Astrocyte (in vitro differentiated cells and primary cell): ENCODE results near the gene TEAD1. TPM values are rescaled to one million over a fixed set of nuclear protein-coding genes. Genes with fewer than 3 reads are reported as not detected.

Experiments used
- DNase-seq: peaks from one replicate; pipeline ENCODE4 v3.0.0-alpha.2; 2010; ENCODE audit warnings: low read depth
- FAIRE-seq: peaks from 2 replicates; lab custom pipeline; 2011; peaks lifted over from hg19 to GRCh38; lab: Jason Lieb, UNC
- H2AFZ ChIP-seq: 2 replicates; pipeline ENCODE4 v1.6.0; 2012; ENCODE audit warnings: low read depth, low read length, inconsistent platforms
- H3K27ac ChIP-seq: 2 replicates; pipeline ENCODE4 v1.5.1; 2011; ENCODE audit warnings: low read depth, low read length, inconsistent platforms
- H3K27me3 ChIP-seq: 2 replicates; pipeline ENCODE4 v1.6.0; 2011; ENCODE audit warnings: low read length, inconsistent platforms; ENCODE audit not compliant: insufficient read depth
- H3K36me3 ChIP-seq: 2 replicates; pipeline ENCODE4 v1.5.1; 2011; ENCODE audit warnings: low read length, inconsistent platforms; ENCODE audit not compliant: insufficient read depth
- H3K4me1 ChIP-seq: 2 replicates; pipeline ENCODE4 v1.5.1; 2011; ENCODE audit warnings: low read length, inconsistent platforms; ENCODE audit not compliant: insufficient read depth
- H3K4me2 ChIP-seq: 2 replicates; pipeline ENCODE4 v1.6.0; 2012; ENCODE audit warnings: low read length, inconsistent platforms
- H3K4me3 ChIP-seq: 2 replicates; pipeline ENCODE4 v1.5.1; 2011; ENCODE audit warnings: low read depth, mild to moderate bottlenecking, low read length, inconsistent platforms; ENCODE audit not compliant: insufficient read depth
- H3K79me2 ChIP-seq: 2 replicates; pipeline ENCODE4 v1.6.0; 2012; ENCODE audit warnings: mild to moderate bottlenecking, low read length, inconsistent platforms; ENCODE audit not compliant: insufficient read depth
- H3K9ac ChIP-seq: 2 replicates; pipeline ENCODE4 v1.6.0; 2012; ENCODE audit warnings: mild to moderate bottlenecking, low read length, inconsistent platforms
- H3K9me3 ChIP-seq: 2 replicates; pipeline ENCODE4 v1.5.1; 2012; ENCODE audit warnings: low read depth, mild to moderate bottlenecking, low read length, inconsistent platforms; ENCODE audit not compliant: insufficient read depth
- H4K20me1 ChIP-seq: 2 replicates; pipeline ENCODE4 v1.6.0; 2012; ENCODE audit warnings: low read length, inconsistent platforms; ENCODE audit not compliant: insufficient read depth
- H3K27ac Mint-ChIP-seq: one replicate; pipeline ENCODE4 v1.8.0; 2021; ENCODE audit warnings: mild to moderate bottlenecking, mixed read lengths; ENCODE audit not compliant: unreplicated experiment
- H3K27me3 Mint-ChIP-seq: one replicate; pipeline ENCODE4 v1.8.0; 2021; ENCODE audit warnings: low read depth, mixed read lengths; ENCODE audit not compliant: unreplicated experiment
- H3K36me3 Mint-ChIP-seq: one replicate; pipeline ENCODE4 v1.8.0; 2021; ENCODE audit warnings: low read depth, mixed read lengths; ENCODE audit not compliant: unreplicated experiment
- H3K4me1 Mint-ChIP-seq: one replicate; pipeline ENCODE4 v1.8.0; 2021; ENCODE audit warnings: low read depth, mixed read lengths; ENCODE audit not compliant: unreplicated experiment
- H3K4me3 Mint-ChIP-seq: one replicate; pipeline ENCODE4 v1.8.0; 2021; ENCODE audit warnings: mild to moderate bottlenecking, moderate library complexity, mixed read lengths; ENCODE audit not compliant: unreplicated experiment
- H3K9me3 Mint-ChIP-seq: one replicate; pipeline ENCODE4 v1.8.0; 2021; ENCODE audit warnings: mild to moderate bottlenecking, mixed read lengths; ENCODE audit not compliant: unreplicated experiment
- EZH2 ChIP-seq: IDR thresholded peaks from 2 replicates; pipeline ENCODE4 v1.6.1; 2012; ENCODE audit warnings: mild to moderate bottlenecking, low read length, inconsistent platforms; ENCODE audit not compliant: insufficient read depth
- total RNA-seq: library from RNA; stranded (reverse); gene quantifications from 2 replicates; pipeline ENCODE4 v1.2.1, GENCODE V29; 2021
- TF ChIP-seq, protein P1 (sequence below): IDR thresholded peaks from 2 replicates; pipeline ENCODE4 v1.5.1; 2011; ENCODE audit warnings: low read depth, mild to moderate bottlenecking, inconsistent platforms, low read length, moderate library complexity; ENCODE audit not compliant: insufficient read depth

Gene TEAD1
- total RNA-seq, 1 donor from 2014 or later: 149 TPM

DNA sequence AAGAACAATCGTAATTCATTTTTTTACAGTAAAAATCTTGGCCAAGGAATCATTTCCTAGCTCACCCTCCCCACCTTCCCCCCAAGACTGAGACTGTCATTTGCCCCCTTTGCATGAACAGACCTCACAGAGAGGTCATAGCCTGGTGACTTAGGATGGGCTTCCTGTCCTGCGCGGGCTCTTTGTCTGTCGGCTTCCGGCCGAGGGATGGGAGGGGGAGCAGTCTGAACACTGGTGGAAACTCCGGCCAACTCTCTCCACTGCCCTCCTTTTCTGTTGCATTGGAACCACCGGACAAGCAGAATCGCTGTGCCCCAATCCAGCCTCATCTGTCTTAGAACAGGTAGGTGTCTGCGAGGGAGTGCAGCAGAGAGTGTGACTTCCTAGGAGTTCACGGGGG, 41.7 kb downstream of the TEAD1 start:
- no peaks in the 10 kb centered on the region for H3K27me3 Mint-ChIP-seq
- H4K20me1 ChIP-seq: peaks cover 98% of the 10 kb centered on the region
- H3K9me3 Mint-ChIP-seq: no peaks in the 10 kb centered on the region
- H3K27ac ChIP-seq: no peak overlapping the region
- H3K27ac Mint-ChIP-seq: no peak overlapping the region
- no peak for DNase-seq
- TF ChIP-seq, protein P1, sequence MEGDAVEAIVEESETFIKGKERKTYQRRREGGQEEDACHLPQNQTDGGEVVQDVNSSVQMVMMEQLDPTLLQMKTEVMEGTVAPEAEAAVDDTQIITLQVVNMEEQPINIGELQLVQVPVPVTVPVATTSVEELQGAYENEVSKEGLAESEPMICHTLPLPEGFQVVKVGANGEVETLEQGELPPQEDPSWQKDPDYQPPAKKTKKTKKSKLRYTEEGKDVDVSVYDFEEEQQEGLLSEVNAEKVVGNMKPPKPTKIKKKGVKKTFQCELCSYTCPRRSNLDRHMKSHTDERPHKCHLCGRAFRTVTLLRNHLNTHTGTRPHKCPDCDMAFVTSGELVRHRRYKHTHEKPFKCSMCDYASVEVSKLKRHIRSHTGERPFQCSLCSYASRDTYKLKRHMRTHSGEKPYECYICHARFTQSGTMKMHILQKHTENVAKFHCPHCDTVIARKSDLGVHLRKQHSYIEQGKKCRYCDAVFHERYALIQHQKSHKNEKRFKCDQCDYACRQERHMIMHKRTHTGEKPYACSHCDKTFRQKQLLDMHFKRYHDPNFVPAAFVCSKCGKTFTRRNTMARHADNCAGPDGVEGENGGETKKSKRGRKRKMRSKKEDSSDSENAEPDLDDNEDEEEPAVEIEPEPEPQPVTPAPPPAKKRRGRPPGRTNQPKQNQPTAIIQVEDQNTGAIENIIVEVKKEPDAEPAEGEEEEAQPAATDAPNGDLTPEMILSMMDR: no peak
- no peak for TF ChIP-seq EZH2
- H3K9me3 ChIP-seq: no peaks in the 10 kb centered on the region
- no peak for FAIRE-seq
- H3K4me3 ChIP-seq: no peak overlapping the region
- no peak overlapping the region for H3K4me3 Mint-ChIP-seq
- H3K27me3 ChIP-seq: no peaks in the 10 kb centered on the region
- H3K9ac ChIP-seq: no peak overlapping the region
- peaks cover 43% of the 10 kb centered on the region for H3K4me1 Mint-ChIP-seq
- no peaks in the 10 kb centered on the region for H3K36me3 ChIP-seq
- peaks cover 17% of the 10 kb centered on the region for H3K36me3 Mint-ChIP-seq
- peaks cover 100% of the 10 kb centered on the region for H3K79me2 ChIP-seq
- peaks cover 8% of the 10 kb centered on the region for H3K4me1 ChIP-seq
- no peak overlapping the region for H3K4me2 ChIP-seq
- H2AFZ ChIP-seq: no peak overlapping the region

DNA sequence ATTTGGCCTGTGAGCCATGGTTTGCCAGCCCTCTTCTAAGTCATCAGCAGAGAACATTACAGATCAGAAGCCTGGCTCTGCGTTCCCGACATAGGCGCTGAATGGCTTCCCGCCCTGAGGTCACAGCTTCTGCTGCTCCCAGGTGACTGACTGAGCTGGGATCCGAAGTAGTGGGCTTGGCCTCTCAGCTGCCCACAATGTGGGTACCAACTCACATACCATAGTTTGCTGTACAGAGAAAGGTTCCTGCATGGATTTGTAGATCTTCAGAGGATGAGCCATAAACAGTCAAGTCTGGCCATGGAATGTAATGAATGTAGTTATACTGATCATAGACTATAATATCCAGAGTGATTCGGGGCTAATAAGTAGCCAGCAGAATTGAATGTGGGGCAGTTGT, 42.6 kb downstream of the TEAD1 start:
- Mint-ChIP-seq H3K27ac (no peak overlapping the region), H3K4me3 (no peak overlapping the region), H3K9me3 (no peaks in the 10 kb centered on the region), H3K27me3 (no peaks in the 10 kb centered on the region), H3K4me1 (peaks cover 47% of the 10 kb centered on the region), H3K36me3 (peaks cover 16% of the 10 kb centered on the region)
- FAIRE-seq (no peak), DNase-seq (no peak)
- Histone ChIP-seq H3K27ac (no peak overlapping the region), H3K9ac (no peak overlapping the region), H3K36me3 (no peaks in the 10 kb centered on the region), H3K4me2 (no peak overlapping the region), H3K4me1 (peaks cover 8% of the 10 kb centered on the region), H3K4me3 (no peak overlapping the region), H3K79me2 (peaks cover 100% of the 10 kb centered on the region), H4K20me1 (peaks cover 98% of the 10 kb centered on the region), H3K27me3 (no peaks in the 10 kb centered on the region), H2AFZ (no peak overlapping the region), H3K9me3 (no peaks in the 10 kb centered on the region)
- TF ChIP-seq, protein P1: no peak
- TF ChIP-seq EZH2: no peak

DNA sequence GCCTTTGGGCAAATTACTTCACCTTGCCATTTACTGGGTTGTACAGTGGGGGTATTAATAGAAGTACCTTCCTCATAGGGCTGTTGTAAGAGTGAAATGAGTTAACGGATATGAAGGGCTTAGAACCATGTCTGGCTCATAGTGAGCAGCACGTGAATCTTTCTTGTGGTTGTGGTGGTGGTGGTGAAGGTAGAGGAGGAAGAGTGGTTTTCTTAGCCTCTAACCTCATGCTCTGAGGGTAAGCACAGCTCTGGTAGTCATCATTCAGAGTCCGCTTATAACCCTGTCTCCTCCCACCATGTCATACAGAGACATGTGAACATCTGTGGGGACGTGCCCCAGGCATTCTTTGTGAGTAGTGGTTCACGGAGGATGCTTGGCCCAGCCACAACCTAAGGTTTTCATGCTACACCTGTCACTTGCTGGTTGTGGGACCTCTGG, 43.6 kb downstream of the TEAD1 start:
- H3K27me3 Mint-ChIP-seq: no peaks in the 10 kb centered on the region
- Histone ChIP-seq H3K4me2 (no peak overlapping the region), H2AFZ (no peak overlapping the region), H4K20me1 (peaks cover 98% of the 10 kb centered on the region), H3K79me2 (peaks cover 100% of the 10 kb centered on the region), H3K27me3 (no peaks in the 10 kb centered on the region), H3K4me1 (peaks cover 13% of the 10 kb centered on the region), H3K9ac (no peak overlapping the region), H3K36me3 (no peaks in the 10 kb centered on the region), H3K27ac (no peak overlapping the region), H3K4me3 (no peak overlapping the region), H3K9me3 (no peaks in the 10 kb centered on the region)
- peaks cover 49% of the 10 kb centered on the region for H3K4me1 Mint-ChIP-seq
- peaks cover 16% of the 10 kb centered on the region for H3K36me3 Mint-ChIP-seq
- H3K9me3 Mint-ChIP-seq: no peaks in the 10 kb centered on the region
- H3K4me3 Mint-ChIP-seq: no peak overlapping the region
- TF ChIP-seq, protein P1: no peak
- TF ChIP-seq EZH2: no peak
- FAIRE-seq: no peak
- no peak overlapping the region for H3K27ac Mint-ChIP-seq
- peak; percentile 47 for DNase-seq
